Measurements from ENCODE around the gene SLC35F3. TPM values are rescaled to one million over a fixed set of nuclear protein-coding genes. Genes with fewer than 3 reads are reported as not detected.
"Not testable (repeated sequence)": the region's sequence is repeated elsewhere in the genome, so short reads cannot be mapped to it uniquely, and the experiment has no call there.

The SLC35F3 gene
- total RNA-seq, 1 experiment from 2014 or later, result not detected

DNA sequence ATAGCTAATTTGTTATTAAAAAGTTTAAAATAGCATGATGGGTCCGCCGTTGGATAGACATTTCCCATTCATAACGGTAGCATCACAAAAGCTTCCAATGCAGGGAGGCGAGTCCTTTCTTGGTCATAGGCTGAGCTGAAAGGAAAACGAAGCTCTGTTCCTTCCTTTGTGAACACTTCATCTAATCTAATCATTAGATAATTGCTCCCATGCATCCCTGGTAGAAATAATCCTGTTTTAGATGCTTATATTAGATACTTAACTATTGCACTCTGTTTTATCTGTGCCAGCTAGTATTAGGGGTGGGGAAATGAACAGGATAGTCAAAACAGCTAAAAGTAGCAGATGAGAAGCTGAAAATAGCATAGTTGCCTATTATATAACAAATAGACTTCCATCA, 215.0 kb downstream of the SLC35F3 start:
- Histone ChIP-seq H3K36me3 (ENCODE audit: control insufficient read depth, insufficient read depth, low read length) (no peaks in the 10 kb centered on the region), H3K4me3 (ENCODE audit: low read depth, low read length) (no peak overlapping the region), H3K9me3 (no peaks in the 10 kb centered on the region), H3K4me1 (no peaks in the 10 kb centered on the region), H3K27me3 (replicated peaks; ENCODE audit: control insufficient read depth, insufficient read depth, low read length) (no peaks in the 10 kb centered on the region; the same call in 1 of the 2 replicates)
- intact Hi-C loops (cut with micrococcal nuclease; ENCODE audit: unreplicated experiment), result loop anchor here (10.0 kb wide), 1 partner anchor 335 kb away; no protein-coding TSS in a partner anchor
- TF ChIP-seq, protein P1, sequence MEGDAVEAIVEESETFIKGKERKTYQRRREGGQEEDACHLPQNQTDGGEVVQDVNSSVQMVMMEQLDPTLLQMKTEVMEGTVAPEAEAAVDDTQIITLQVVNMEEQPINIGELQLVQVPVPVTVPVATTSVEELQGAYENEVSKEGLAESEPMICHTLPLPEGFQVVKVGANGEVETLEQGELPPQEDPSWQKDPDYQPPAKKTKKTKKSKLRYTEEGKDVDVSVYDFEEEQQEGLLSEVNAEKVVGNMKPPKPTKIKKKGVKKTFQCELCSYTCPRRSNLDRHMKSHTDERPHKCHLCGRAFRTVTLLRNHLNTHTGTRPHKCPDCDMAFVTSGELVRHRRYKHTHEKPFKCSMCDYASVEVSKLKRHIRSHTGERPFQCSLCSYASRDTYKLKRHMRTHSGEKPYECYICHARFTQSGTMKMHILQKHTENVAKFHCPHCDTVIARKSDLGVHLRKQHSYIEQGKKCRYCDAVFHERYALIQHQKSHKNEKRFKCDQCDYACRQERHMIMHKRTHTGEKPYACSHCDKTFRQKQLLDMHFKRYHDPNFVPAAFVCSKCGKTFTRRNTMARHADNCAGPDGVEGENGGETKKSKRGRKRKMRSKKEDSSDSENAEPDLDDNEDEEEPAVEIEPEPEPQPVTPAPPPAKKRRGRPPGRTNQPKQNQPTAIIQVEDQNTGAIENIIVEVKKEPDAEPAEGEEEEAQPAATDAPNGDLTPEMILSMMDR (IDR thresholded peaks at IDR 0.05; ENCODE audit: insufficient read depth in 1 of 2, low read depth in 1 of 2, low read length in 1 of 2, severe bottlenecking in 1 of 2, unreplicated experiment in 1 of 2), result no peak
- no peak overlapping the region for H3K27ac Mint-ChIP-seq (ENCODE audit: unreplicated experiment)
- no TSS peak for BruUV-seq (replicated peaks)
- no peaks in the 10 kb centered on the region for H3K9me3 Mint-ChIP-seq (ENCODE audit: unreplicated experiment)
- POLR2A ChIA-PET, result no interaction called here
- no peak overlapping the region for H3K4me3 Mint-ChIP-seq (ENCODE audit: unreplicated experiment)
- H3K4me1 Mint-ChIP-seq (ENCODE audit: low read depth, unreplicated experiment), result no peaks in the 10 kb centered on the region
- H3K27me3 Mint-ChIP-seq (ENCODE audit: insufficient read depth, unreplicated experiment), result peaks cover 9% of the 10 kb centered on the region
- no peaks in the 10 kb centered on the region for H3K36me3 Mint-ChIP-seq (ENCODE audit: insufficient read depth, unreplicated experiment)
- CTCF ChIA-PET, result interaction anchor here (0.5 to 0.6 kb wide), 2 partner anchors 24 to 1928 kb away, joined by 3 to 4 read pairs; no protein-coding TSS in a partner anchor
- no peak for DNase-seq

DNA sequence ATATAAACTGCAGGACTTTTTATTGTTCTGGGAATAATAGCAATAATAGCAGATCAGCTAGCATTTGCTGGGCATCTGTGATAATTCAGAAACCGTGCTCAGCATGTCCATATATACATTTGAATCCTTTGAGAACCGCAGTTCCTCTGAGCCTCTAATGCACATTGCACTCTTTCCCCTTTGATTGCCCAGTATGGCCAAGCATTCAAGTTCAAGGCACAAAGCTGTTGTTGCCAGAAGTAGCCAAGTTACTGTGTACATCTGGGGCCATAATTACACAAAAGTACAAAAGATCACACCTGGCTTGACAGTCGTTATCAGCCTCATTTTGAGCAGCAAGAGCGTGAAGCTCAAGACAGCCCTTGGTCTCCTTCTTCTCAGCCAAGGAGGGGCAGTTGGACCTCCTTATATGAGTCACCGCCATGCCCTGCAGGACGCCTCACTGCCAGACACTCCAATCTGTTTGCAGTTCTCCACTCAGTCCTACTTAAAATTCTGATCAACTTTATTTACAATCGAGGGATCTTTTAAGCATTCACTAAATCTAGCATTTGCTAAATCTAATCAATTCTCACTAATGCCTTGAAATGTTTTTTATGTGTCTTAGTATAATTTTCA, 216.0 kb downstream of the SLC35F3 start:
- H3K27me3 ChIP-seq (replicated peaks; ENCODE audit: control insufficient read depth, insufficient read depth, low read length), result no peaks in the 10 kb centered on the region; the same call in 1 of the 2 replicates
- Mint-ChIP-seq H3K9me3 (ENCODE audit: unreplicated experiment) (no peaks in the 10 kb centered on the region), H3K4me3 (ENCODE audit: unreplicated experiment) (no peak overlapping the region), H3K27ac (ENCODE audit: unreplicated experiment) (no peak overlapping the region), H3K27me3 (ENCODE audit: insufficient read depth, unreplicated experiment) (peaks cover 13% of the 10 kb centered on the region), H3K36me3 (ENCODE audit: insufficient read depth, unreplicated experiment) (no peaks in the 10 kb centered on the region), H3K4me1 (ENCODE audit: low read depth, unreplicated experiment) (no peaks in the 10 kb centered on the region)
- no peak for DNase-seq
- BruUV-seq (replicated peaks), result no TSS peak
- H3K36me3 ChIP-seq (ENCODE audit: control insufficient read depth, insufficient read depth, low read length), result no peaks in the 10 kb centered on the region
- CTCF ChIA-PET, result interaction anchor here (1.2 kb wide), 1 partner anchor 190 kb away, joined by 3 read pairs; no protein-coding TSS in a partner anchor
- POLR2A ChIA-PET, result no interaction called here
- no peak overlapping the region for H3K4me3 ChIP-seq (ENCODE audit: low read depth, low read length)
- TF ChIP-seq, protein P1 (IDR thresholded peaks at IDR 0.05; ENCODE audit: insufficient read depth in 1 of 2, low read depth in 1 of 2, low read length in 1 of 2, severe bottlenecking in 1 of 2, unreplicated experiment in 1 of 2), result no peak
- intact Hi-C loops (cut with micrococcal nuclease; ENCODE audit: unreplicated experiment), result no loop called here
- no peaks in the 10 kb centered on the region for H3K9me3 ChIP-seq
- no peaks in the 10 kb centered on the region for H3K4me1 ChIP-seq

DNA sequence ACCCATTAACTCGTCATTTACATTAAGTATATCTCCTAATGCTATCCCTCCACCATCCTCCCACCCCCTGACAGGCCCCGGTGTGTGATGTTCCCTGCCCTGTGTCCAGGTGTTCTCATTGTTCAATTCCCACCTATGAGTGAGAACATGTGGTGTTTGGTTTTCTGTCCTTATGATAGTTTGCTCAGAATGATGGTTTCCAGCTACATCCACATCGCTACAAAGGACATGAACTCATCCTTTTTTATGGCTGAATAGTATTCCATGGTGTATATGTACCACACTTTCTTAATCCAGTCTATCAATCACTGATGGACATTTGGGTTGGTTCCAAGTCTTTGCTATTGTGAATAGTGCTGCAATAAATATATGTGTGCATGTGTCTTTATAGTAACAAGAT, 217.2 kb downstream of the SLC35F3 start:
- H3K9me3 ChIP-seq; intact Hi-C loops (cut with micrococcal nuclease; ENCODE audit: unreplicated experiment); BruUV-seq (replicated peaks); H3K36me3 Mint-ChIP-seq (ENCODE audit: insufficient read depth, unreplicated experiment); DNase-seq; CTCF ChIA-PET; H3K4me1 ChIP-seq; H3K4me3 ChIP-seq (ENCODE audit: low read depth, low read length); H3K4me1 Mint-ChIP-seq (ENCODE audit: low read depth, unreplicated experiment); H3K27ac Mint-ChIP-seq (ENCODE audit: unreplicated experiment); H3K36me3 ChIP-seq (ENCODE audit: control insufficient read depth, insufficient read depth, low read length); H3K4me3 Mint-ChIP-seq (ENCODE audit: unreplicated experiment); H3K27me3 ChIP-seq (replicated peaks; ENCODE audit: control insufficient read depth, insufficient read depth, low read length); H3K9me3 Mint-ChIP-seq (ENCODE audit: unreplicated experiment); POLR2A ChIA-PET: not testable (repeated sequence)
- peaks cover 20% of the 10 kb centered on the region for H3K27me3 Mint-ChIP-seq (ENCODE audit: insufficient read depth, unreplicated experiment)

DNA sequence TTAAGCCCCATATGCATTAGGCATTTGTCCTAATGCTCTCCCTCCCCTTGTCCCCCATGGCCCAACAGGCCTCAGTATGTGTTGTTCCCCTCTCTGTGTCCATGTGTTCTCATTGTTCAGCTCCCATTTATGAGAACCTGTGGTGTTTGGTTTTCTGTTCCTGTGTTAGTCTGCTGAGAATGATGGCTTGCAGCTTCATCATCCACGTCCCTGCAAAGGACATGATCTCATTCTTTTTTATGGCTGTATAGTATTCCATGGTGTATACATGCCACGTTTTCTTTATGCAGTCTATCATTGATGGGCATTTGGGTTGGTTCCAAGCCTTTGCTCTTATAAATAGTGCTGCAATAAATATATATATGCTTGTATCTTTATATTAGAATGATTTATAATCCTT, 218.1 kb downstream of the SLC35F3 start:
- BruUV-seq (replicated peaks); H3K36me3 ChIP-seq (ENCODE audit: control insufficient read depth, insufficient read depth, low read length); H3K4me1 Mint-ChIP-seq (ENCODE audit: low read depth, unreplicated experiment); CTCF ChIA-PET; H3K27me3 ChIP-seq (replicated peaks; ENCODE audit: control insufficient read depth, insufficient read depth, low read length); H3K36me3 Mint-ChIP-seq (ENCODE audit: insufficient read depth, unreplicated experiment); H3K4me1 ChIP-seq; POLR2A ChIA-PET; H3K4me3 Mint-ChIP-seq (ENCODE audit: unreplicated experiment); DNase-seq; H3K4me3 ChIP-seq (ENCODE audit: low read depth, low read length); intact Hi-C loops (cut with micrococcal nuclease; ENCODE audit: unreplicated experiment); H3K27ac Mint-ChIP-seq (ENCODE audit: unreplicated experiment); H3K9me3 ChIP-seq; H3K9me3 Mint-ChIP-seq (ENCODE audit: unreplicated experiment): not testable (repeated sequence)
- H3K27me3 Mint-ChIP-seq (ENCODE audit: insufficient read depth, unreplicated experiment), result peaks cover 21% of the 10 kb centered on the region
